NCI-H2081 treated with DMSO at 0.1 percent for 48 hours (cell line): ENCODE results near the gene POLR2E.
A peak's percentile ranks its signal among the peaks of the same experiment; 100 is the strongest.

Source experiments
- DNase-seq: peaks from one replicate; lab custom pipeline; 2025; lab: John Stamatoyannopoulos, UW

Gene POLR2E

DNA sequence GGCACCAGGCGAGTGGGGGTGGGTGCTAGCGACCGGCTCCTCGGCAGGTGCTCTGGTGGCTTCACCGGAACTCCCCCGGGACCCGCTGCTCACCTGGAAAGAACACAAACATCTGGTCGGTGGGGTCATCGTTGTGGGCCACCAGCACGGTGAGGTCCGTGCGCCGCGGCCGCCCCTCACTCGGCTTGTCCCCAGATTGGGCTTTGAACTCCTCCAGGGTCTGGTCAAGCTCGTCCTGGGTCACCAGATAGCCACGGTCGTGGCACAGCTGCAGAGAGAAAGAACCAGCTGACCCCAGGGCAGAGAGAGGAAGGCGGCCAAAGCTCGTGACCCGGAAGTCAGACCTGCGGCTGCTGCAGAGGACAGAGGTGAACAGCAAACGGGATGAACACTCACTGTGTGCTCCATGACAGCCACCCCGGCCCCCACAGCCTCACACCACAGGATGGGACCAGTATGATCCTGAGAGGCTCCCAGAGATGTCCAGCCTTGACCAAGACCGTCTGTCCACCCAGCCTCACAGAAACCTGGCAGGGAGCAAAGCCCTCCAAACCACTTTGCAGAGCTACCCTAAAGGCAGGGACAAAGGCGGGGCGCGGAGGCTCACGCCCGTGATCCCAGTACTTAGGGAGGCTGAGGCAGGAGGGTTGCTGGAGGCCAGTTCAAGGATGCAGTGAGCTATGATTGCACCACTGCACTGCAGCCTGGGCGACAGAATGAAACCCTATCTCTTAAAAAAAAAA, 1.2 kb downstream of the POLR2E start:
- DNase-seq = no peak

GRCh38 chr19:1093330-1093729, 1.8 kb downstream of the POLR2E start:
- no peak for DNase-seq

DNA sequence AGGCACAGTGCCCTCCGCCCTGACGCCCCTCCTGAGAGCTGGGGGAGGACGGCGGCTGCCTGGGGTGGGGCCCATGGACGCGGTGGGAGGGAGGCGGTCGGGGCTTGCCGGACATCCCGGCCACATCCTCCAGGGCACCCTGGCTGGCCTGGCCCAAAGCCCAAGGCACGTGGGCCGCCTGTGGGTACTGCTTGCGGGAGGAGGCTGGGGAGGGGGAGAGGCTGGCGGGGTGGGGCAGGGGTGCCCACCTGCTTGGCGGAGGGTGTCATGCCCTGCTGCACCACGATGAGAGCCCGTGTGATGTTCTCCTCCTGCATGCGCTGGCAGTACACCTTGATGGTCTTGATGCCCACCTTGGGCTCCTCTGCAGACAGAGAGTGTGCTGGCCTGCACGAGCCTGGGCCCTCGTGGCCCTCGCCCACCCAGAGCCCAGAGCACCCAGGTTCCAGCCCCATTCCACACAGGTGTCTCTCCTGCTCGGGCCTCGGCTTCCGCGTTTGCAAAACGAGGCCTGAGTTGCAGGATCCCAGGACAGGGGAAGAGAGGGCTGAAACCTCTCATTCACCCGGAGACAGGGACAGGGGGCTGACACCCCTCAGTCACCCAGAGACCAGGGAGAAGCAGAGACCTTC, 3.5 kb downstream of the POLR2E start:
- DNase-seq = no peak

GRCh38 chr19:1090731-1091543, 4.2 kb downstream of the POLR2E start:
- no peak for DNase-seq

DNA sequence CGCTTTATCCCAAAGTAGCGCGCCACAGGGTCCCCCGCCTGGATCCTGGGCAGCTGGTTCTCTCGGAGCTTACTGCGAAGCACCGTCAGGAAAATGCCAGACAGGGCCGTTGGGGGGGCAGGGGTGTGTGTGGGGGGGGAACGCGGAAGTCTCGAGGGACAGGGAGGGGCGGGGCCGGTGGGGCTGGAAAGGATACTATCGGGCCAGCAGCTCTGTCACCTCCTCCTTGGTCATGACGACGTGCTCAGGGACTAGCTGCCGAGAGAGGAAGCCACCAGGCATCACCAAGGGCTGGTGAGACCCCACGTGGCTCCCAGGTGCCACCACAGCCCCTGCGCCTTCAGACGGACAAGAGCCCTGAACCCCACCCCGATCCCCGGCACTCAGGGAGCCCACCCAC, 5.3 kb downstream of the POLR2E start:
- no peak for DNase-seq

DNA sequence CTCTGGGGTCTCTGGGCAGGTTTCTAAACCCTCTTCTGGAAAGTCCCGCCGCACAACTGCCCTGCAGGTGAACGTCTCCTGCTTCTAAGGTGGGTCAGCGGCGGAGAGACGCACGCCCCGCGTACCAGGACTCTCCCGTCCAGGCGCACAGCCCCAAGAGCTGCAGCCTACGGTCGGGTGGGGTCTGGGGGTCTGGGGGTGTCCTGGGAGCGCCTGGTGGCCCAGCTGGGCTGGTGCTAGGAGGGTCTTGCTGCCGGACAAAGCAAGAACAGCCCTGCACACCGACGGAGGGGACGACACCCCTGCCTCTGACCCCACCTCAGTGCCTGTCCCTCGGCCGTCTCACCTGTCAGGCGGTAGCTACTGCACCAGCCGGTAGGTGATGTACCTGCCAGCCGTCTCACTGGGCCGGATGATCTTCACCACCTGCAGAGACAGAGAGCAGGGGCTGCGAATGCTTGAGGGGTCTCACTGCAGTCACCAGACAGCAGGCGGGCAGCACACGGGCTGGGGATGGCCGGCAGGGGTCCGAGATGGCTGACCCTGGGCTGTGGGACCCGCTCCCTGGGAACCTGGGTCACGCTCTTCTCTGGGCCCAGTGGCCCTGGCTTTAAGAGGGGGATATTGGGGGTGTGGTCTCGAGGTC, 5.9 kb downstream of the POLR2E start:
- no peak for DNase-seq

DNA sequence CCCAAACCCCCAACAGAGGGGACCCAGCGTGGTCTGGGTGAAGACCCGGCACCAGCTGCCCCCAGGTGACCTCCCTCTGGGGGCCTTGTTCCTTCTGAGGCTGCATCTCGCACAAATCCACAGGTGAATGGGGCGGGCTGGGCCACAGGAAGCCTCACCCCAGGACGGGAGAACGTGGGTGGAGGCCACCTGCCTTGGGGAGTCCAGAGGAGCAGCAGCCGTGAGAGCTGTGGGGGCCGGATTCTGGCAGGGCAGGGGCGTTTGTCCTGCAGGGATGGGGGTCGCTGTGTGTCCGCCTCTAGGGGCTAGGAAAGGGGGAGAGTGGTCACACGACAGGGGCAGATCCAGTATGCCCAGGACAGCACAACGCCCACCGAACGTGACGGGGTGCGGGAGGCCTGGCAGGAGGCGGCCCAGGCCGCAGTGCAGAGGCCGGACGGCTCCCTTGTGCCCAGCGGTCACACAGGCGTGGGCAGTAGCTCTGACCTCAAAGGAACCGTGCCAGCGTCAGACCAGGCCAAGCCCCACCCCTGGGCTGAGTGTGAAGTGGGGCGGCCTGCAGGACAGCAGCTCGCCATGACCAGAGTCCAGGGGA, 6.7 kb downstream of the POLR2E start:
- no peak for DNase-seq

DNA sequence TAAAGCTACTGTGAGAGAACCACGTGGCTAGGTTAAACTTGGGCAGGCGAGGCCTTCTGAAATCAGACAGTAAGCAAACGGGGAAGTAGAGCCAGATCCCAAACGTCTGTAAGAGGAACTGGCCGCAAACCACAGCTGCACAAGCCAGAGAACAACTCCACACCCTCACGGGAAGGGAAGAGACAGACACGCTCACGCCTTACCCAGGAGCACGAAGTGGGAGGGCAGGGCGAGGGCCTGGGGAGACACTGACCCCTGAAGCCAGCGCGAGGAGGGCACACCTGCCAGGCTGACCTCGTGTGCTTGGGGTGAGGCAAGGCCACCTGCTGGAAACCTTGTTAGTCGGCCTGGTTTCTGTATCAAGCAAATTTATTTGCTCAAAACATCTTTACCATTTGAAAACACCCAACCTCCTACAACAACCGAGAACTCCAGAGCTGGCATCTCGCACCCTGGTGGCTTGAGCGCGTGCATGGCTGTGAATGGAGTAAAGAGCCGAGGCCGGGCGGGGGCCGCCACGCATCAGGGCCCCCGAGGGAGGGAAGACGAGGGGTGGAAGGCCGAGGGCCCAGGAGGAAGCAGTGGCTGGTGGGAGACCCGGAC, 7.3 kb downstream of the POLR2E start:
- DNase-seq = no peak

DNA sequence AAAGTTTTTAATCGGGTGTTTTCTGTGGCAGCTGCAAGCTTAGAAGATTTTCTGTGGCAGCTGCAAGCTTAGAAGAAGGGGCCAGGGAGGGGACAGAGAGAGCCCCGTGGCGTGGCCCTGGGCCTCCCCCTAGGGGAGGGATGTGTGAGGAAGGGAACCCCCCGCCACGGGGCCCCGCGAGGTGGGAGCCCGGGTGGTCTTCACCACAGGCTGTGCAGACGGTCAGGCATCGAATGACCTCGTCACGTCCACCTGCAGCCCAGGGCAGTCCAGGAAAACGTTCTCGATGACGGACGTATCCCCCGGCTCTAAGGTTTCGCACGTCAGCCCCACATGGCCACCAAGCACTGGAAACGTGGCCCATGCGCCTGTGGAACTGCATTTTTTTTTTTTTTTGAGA, 8.6 kb downstream of the POLR2E start:
- DNase-seq = no peak

GRCh38 chr19:1085676-1086442, 9.3 kb downstream of the POLR2E start:
- no peak for DNase-seq

- no peak for DNase-seq
These were observed 10.0 kb downstream of the POLR2E start for GRCh38 chr19:1085053-1085658.

GRCh38 chr19:1084024-1084868, 10.9 kb downstream of the POLR2E start:
- no peak for DNase-seq

- DNase-seq = no peak
These were observed 12.0 kb downstream of the POLR2E start for GRCh38 chr19:1082928-1083816.

GRCh38 chr19:1082165-1082927, 12.8 kb downstream of the POLR2E start:
- peak; percentile 32 for DNase-seq

- DNase-seq = no peak
These were observed 13.6 kb downstream of the POLR2E start for GRCh38 chr19:1081301-1082164.

DNA sequence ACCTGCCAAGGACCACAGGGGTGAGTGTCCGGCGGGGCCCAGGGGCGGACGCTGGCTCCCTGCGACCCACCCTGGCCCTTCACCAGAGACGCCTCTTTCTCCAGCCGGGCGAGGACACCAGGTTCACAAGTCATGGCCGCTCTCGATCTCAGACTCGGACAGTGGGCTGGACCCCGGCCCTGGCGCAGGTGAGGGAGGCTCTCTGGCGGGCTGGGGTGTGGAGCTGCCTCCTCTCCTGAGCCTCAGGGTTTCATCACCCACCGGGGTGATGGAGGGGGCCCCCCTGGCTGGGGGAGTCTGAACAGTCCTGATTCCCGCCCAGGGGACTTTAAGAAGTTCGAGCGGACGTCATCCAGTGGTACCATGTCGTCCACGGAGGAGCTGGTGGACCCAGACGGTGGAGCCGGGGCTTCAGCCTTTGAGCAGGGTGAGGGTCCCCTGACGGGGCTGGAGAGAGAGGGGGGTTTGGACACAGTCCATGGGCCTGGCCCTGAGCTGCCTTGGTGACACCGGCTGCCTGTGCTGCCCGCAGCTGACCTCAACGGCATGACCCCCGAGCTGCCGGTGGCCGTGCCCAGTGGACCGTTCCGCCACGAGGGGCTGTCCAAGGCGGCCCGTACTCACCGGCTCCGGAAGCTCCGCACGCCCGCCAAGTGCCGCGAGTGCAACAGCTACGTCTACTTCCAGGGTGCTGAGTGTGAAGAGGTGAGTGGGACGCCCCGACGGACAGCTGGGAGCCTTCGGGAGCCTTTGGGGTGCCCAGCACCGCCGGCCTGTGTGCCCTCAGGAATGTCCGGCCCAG, 14.6 kb downstream of the POLR2E start:
- DNase-seq = no peak
